GM06990 (cell line): Measurements from ENCODE around the gene BLOC1S1.
A peak's percentile ranks its signal among the peaks of the same experiment; 100 is the strongest.

Experiments
- DNase-seq: peaks from one replicate; pipeline ENCODE4 v3.0.0-alpha.2; 2011; ENCODE audit not compliant: insufficient read length; ENCODE audit errors: extremely low read depth
- H3K27me3 ChIP-seq: replicated peaks from 2 replicates; pipeline ENCODE4 v1.6.0; 2011; ENCODE audit warnings: low read length; ENCODE audit not compliant: control insufficient read depth, insufficient read depth
- H3K36me3 ChIP-seq: 2 replicates; pipeline ENCODE4 v1.5.1; 2011; ENCODE audit warnings: low read length; ENCODE audit not compliant: control insufficient read depth, insufficient read depth
- H3K4me3 ChIP-seq: replicated peaks from 2 replicates; pipeline ENCODE4 v1.5.1; 2011; ENCODE audit warnings: low read depth, mild to moderate bottlenecking, control low read depth, low read length
- TF ChIP-seq, protein P1 (sequence below): IDR thresholded peaks from 2 replicates; pipeline ENCODE4 v1.5.1; 2011; ENCODE audit warnings: low read length, control low read depth, mild to moderate bottlenecking, inconsistent platforms; ENCODE audit not compliant: insufficient read depth, poor library complexity, severe bottlenecking

The BLOC1S1 gene

DNA sequence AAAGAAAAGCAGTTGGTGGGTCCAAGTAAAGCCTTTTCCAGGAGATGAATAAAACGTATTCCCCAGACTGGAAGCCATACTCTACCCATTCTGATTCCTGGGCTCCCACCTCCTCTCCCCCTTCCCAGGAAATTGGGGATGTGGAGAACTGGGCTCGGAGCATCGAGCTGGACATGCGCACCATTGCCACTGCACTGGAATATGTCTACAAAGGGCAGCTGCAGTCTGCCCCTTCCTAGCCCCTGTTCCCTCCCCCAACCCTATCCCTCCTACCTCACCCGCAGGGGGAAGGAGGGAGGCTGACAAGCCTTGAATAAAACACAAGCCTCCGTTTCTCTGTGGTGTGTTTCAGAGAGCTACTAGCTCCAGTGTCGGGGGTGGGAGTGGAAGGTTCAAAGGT is 3.5 kb downstream of the BLOC1S1 start:
- H3K27me3 ChIP-seq = no peaks in the 10 kb centered on the region
- peaks cover 5% of the 10 kb centered on the region for H3K36me3 ChIP-seq
- TF ChIP-seq, protein P1, sequence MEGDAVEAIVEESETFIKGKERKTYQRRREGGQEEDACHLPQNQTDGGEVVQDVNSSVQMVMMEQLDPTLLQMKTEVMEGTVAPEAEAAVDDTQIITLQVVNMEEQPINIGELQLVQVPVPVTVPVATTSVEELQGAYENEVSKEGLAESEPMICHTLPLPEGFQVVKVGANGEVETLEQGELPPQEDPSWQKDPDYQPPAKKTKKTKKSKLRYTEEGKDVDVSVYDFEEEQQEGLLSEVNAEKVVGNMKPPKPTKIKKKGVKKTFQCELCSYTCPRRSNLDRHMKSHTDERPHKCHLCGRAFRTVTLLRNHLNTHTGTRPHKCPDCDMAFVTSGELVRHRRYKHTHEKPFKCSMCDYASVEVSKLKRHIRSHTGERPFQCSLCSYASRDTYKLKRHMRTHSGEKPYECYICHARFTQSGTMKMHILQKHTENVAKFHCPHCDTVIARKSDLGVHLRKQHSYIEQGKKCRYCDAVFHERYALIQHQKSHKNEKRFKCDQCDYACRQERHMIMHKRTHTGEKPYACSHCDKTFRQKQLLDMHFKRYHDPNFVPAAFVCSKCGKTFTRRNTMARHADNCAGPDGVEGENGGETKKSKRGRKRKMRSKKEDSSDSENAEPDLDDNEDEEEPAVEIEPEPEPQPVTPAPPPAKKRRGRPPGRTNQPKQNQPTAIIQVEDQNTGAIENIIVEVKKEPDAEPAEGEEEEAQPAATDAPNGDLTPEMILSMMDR = no peak
- DNase-seq = no peak
- no peak overlapping the region for H3K4me3 ChIP-seq

GRCh38 chr12:55720071-55720564 is 4.3 kb downstream of the BLOC1S1 start, which contains the start of gene RDH5:
TSS of gene RDH5 (plus strand) at chr12:55720393. CDS start at chr12:55721185, 792 bp downstream.
- DNase-seq = no peak

GRCh38 chr12:55720894-55721444 is 5.1 kb downstream of the BLOC1S1 start:
- no peak for DNase-seq
- TF ChIP-seq, protein P1 = peak; percentile 38
- no peaks in the 10 kb centered on the region for H3K27me3 ChIP-seq
- peaks cover 8% of the 10 kb centered on the region for H3K36me3 ChIP-seq
- H3K4me3 ChIP-seq = no peak overlapping the region

More at GRCh38 chr12:55720071-55720564, 4.3 kb downstream of the BLOC1S1 start, which contains the start of gene RDH5:
- Histone ChIP-seq H3K27me3 (no peaks in the 10 kb centered on the region), H3K4me3 (no peak within 1 kb of the TSS), H3K36me3 (peaks cover 7% of the 10 kb centered on the region)
- TF ChIP-seq, protein P1 = no peak

- Histone ChIP-seq H3K4me3 (no peak overlapping the region), H3K27me3 (no peaks in the 10 kb centered on the region), H3K36me3 (peaks cover 9% of the 10 kb centered on the region)
- DNase-seq = no peak
- TF ChIP-seq, protein P1 = no peak
These were observed 5.9 kb downstream of the BLOC1S1 start for GRCh38 chr12:55721601-55722213.

GRCh38 chr12:55722948-55723347 is 7.1 kb downstream of the BLOC1S1 start:
- DNase-seq = no peak
- Histone ChIP-seq H3K27me3 (no peaks in the 10 kb centered on the region), H3K36me3 (peaks cover 9% of the 10 kb centered on the region), H3K4me3 (no peak overlapping the region)
- TF ChIP-seq, protein P1 = no peak
